ENCODE data around the gene CDC14C.

CDC14C gene

GRCh38 chr7:48976253-48976652, 51.9 kb downstream of the CDC14C start:
- DNase-seq (ENCODE audit: low spot score) = no peak

- no peak for DNase-seq (ENCODE audit: low spot score)
Observed at GRCh38 chr7:48976850-48977249, 52.5 kb downstream of the CDC14C start.

All from hematopoietic multipotent progenitor cell treated with erythropoietin and hydrocortisone succinate and interleukin-3 and kit ligand, for 17 days (in vitro differentiated cells).